Fibroblast of villous mesenchyme (primary cell): ENCODE results near the gene CDCP1. TPM values are rescaled to one million over a fixed set of nuclear protein-coding genes. Genes with fewer than 3 reads are reported as not detected.
"Not testable (repeated sequence)": the region's sequence is repeated elsewhere in the genome, so short reads cannot be mapped to it uniquely, and the experiment has no call there.

ENCODE experiments used
- DNase-seq: peaks from one replicate; pipeline ENCODE4 v3.0.0-alpha.2; 2010; ENCODE audit warnings: low read depth
- H3K4me3 ChIP-seq: 2 replicates; pipeline ENCODE4 v1.5.1; 2011; ENCODE audit warnings: low read depth, mild to moderate bottlenecking, low read length
- CTCF ChIP-seq: IDR thresholded peaks from 2 replicates; pipeline ENCODE4 v1.5.1; 2012; ENCODE audit warnings: low read depth, mild to moderate bottlenecking, low read length; ENCODE audit not compliant: insufficient read depth
- total RNA-seq: library from RNA; depleted of rRNA; stranded (reverse); fragments of >200 nt; gene quantifications from 2 replicates; pipeline ENCODE4 v1.2.3, GENCODE V29; 2012

Gene CDCP1
- total RNA-seq, 1 donor, result 10.4 TPM

GRCh38 chr3:45080824-45081223 lies 65.4 kb downstream of the CDCP1 start:
- TF ChIP-seq CTCF, result no peak
- no peak overlapping the region for H3K4me3 ChIP-seq
- DNase-seq, result no peak

GRCh38 chr3:45079715-45080114 lies 66.5 kb downstream of the CDCP1 start:
- no peak for TF ChIP-seq CTCF
- no peak overlapping the region for H3K4me3 ChIP-seq

DNA sequence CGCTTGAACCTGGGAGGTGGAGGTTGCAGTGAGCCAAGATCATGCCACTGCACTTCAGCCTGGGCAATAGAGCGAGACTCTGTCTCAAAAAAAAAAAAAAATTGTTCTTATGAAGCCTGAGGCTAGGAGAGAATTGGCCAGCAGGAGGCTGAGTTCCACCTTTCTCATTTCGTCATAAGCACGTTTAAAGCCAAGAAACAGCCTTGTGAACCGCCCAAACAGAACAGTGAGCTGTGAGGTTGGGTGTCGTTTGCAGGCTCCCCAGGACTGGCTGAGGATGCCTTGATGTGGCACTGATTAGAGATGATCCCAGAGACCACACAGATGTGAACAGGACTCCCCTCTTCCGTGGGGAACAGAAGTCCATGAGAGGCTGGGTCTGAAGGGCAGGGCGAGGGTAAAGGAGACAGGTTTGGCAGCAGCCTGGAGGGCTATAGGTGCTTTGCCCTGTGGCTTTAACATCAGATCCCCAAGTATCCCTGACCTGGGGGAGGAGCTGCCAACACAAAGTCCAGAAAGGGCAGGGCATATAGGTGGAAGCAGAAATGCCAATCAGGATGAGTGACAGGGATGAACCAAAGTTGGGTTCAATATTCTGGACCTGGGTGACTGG lies 67.2 kb downstream of the CDCP1 start:
- peak; percentile 53 for TF ChIP-seq CTCF
- peak; percentile 80 for DNase-seq
- no peak overlapping the region for H3K4me3 ChIP-seq

More at GRCh38 chr3:45079715-45080114, 66.5 kb downstream of the CDCP1 start:
- no peak for DNase-seq

DNA sequence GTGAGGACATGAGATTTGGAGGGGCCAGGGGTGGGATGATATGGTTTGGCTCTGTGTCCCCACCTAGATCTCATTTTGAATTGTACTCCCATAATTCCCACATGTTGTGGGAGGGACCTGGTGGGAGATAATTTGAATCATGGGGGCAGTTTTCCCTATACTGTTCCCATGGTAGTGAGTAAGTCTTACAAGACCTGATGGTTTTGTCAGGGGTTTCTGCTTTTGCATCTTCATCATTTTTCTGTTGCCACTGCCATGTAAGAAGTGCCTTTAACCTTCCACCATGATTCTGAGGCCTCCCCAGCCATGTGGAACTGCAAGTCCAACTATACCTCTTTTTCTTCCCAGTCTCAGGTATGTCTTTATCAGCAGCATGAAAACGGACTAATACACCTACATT lies 67.9 kb downstream of the CDCP1 start:
- DNase-seq, result not testable (repeated sequence)

GRCh38 chr3:45075821-45076625 lies 70.2 kb downstream of the CDCP1 start:
- DNase-seq, result no peak
- no peak overlapping the region for H3K4me3 ChIP-seq
- no peak for TF ChIP-seq CTCF

More for the DNA sequence above, 67.9 kb downstream of the CDCP1 start:
- H3K4me3 ChIP-seq, result not testable (repeated sequence)

DNA sequence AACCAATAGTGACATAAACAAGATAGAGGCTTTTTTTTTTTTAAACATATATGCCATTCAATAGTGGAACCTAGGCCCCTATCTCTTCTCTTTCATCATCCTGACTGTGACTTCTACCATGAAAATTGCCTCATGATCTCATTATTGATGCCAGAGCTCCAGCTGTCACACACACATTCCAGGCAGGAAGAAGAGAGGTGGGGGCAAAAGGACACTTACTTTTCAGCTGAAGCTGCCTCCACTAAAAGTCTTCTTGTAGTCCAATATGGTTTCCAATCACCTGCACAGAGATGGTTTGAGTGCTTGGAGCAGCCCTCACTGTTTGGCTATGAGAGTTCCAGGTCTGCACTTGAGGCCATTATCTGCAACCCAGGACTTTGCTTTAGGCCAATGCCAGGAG lies 75.1 kb downstream of the CDCP1 start:
- no peak for DNase-seq
- no peak overlapping the region for H3K4me3 ChIP-seq
- no peak for TF ChIP-seq CTCF

- no peak for DNase-seq
- no peak overlapping the region for H3K4me3 ChIP-seq
- TF ChIP-seq CTCF, result no peak
Measured at GRCh38 chr3:45067941-45068340, 78.2 kb downstream of the CDCP1 start.
